HEK293 (cell line): ENCODE results near the gene RPL22.

Source experiments
- BCL11B ChIP-seq: fragments of 450-650 bp; formaldehyde crosslinking; IDR thresholded peaks from 2 replicates; pipeline ENCODE4 v1.5.1; 2016; ENCODE audit warnings: low read depth, missing biosample characterization, missing genetic modification characterization
- BCL6B ChIP-seq: fragments of 450-650 bp; formaldehyde crosslinking; IDR thresholded peaks from 2 replicates; pipeline ENCODE4 v1.5.1; 2017; ENCODE audit warnings: missing biosample characterization, missing genetic modification characterization
- ELK4 ChIP-seq: IDR thresholded peaks from 2 replicates; pipeline ENCODE4 v1.6.1; 2011; ENCODE audit warnings: mild to moderate bottlenecking, low read depth, low read length, borderline replicate concordance
- FEZF1 ChIP-seq: fragments of 450-650 bp; formaldehyde crosslinking; IDR thresholded peaks from 2 replicates; pipeline ENCODE4 v1.5.1; 2016; ENCODE audit warnings: missing biosample characterization, missing genetic modification characterization
- GFI1B ChIP-seq: fragments of 450-650 bp; formaldehyde crosslinking; IDR thresholded peaks from 2 replicates; pipeline ENCODE4 v1.5.1; 2016; ENCODE audit warnings: missing biosample characterization, missing genetic modification characterization
- GLI4 ChIP-seq: fragments of 450-650 bp; formaldehyde crosslinking; IDR thresholded peaks from 2 replicates; pipeline ENCODE4 v1.5.1; 2016; ENCODE audit warnings: missing biosample characterization, missing genetic modification characterization
- KLF10 ChIP-seq: fragments of 450-650 bp; IDR thresholded peaks from 2 replicates; pipeline ENCODE4 v1.5.1; 2018; ENCODE audit warnings: missing biosample characterization, mild to moderate bottlenecking, missing genetic modification characterization
- KLF17 ChIP-seq: fragments of 450-650 bp; formaldehyde crosslinking; IDR thresholded peaks from 2 replicates; pipeline ENCODE4 v1.5.1; 2016; ENCODE audit warnings: missing biosample characterization, missing genetic modification characterization
- KLF9 ChIP-seq: fragments of 450-650 bp; formaldehyde crosslinking; IDR thresholded peaks from 2 replicates; pipeline ENCODE4 v1.5.1; 2016; ENCODE audit warnings: missing biosample characterization, missing genetic modification characterization, low read depth
- RBAK ChIP-seq: fragments of 450-650 bp; formaldehyde crosslinking; IDR thresholded peaks from 2 replicates; pipeline ENCODE4 v1.5.1; 2016; ENCODE audit warnings: missing biosample characterization, missing genetic modification characterization
- SALL2 ChIP-seq: fragments of 450-650 bp; formaldehyde crosslinking; IDR thresholded peaks from 2 replicates; pipeline ENCODE4 v1.5.0; 2017; ENCODE audit warnings: missing biosample characterization, mild to moderate bottlenecking, missing genetic modification characterization, borderline replicate concordance
- TSHZ1 ChIP-seq: fragments of 450-650 bp; formaldehyde crosslinking; IDR thresholded peaks from 2 replicates; pipeline ENCODE4 v1.5.1; 2016; ENCODE audit warnings: missing biosample characterization, missing genetic modification characterization, borderline replicate concordance
- ZBTB11 ChIP-seq: fragments of 450-650 bp; formaldehyde crosslinking; conservative IDR thresholded peaks from 2 replicates; pipeline ENCODE4 v1.5.1; 2016; ENCODE audit warnings: low read depth, missing biosample characterization, missing genetic modification characterization
- ZBTB44 ChIP-seq: fragments of 450-650 bp; IDR thresholded peaks from 2 replicates; pipeline ENCODE4 v1.5.1; 2018; ENCODE audit warnings: missing biosample characterization, mild to moderate bottlenecking, missing genetic modification characterization
- ZNF175 ChIP-seq: fragments of 450-650 bp; formaldehyde crosslinking; IDR thresholded peaks from 2 replicates; pipeline ENCODE4 v1.5.1; 2016; ENCODE audit warnings: missing biosample characterization, missing genetic modification characterization
- ZNF18 ChIP-seq: fragments of 450-650 bp; formaldehyde crosslinking; IDR thresholded peaks from 2 replicates; pipeline ENCODE4 v1.5.1; 2016; ENCODE audit warnings: missing biosample characterization, missing genetic modification characterization
- ZNF214 ChIP-seq: fragments of 450-650 bp; formaldehyde crosslinking; IDR thresholded peaks from 2 replicates; pipeline ENCODE4 v1.5.1; 2017; ENCODE audit warnings: missing biosample characterization, mild to moderate bottlenecking, missing genetic modification characterization, borderline replicate concordance
- ZNF335 ChIP-seq: fragments of 450-650 bp; formaldehyde crosslinking; conservative IDR thresholded peaks from 2 replicates; pipeline ENCODE4 v1.5.1; 2016; ENCODE audit warnings: missing biosample characterization, missing genetic modification characterization
- ZNF488 ChIP-seq: fragments of 450-650 bp; formaldehyde crosslinking; IDR thresholded peaks from 2 replicates; pipeline ENCODE4 v1.5.1; 2016; ENCODE audit warnings: missing biosample characterization, missing genetic modification characterization
- ZNF530 ChIP-seq: fragments of 450-650 bp; formaldehyde crosslinking; IDR thresholded peaks from 2 replicates; pipeline ENCODE4 v1.5.1; 2016; ENCODE audit warnings: low read depth, missing biosample characterization, missing genetic modification characterization
- ZNF596 ChIP-seq: fragments of 450-650 bp; IDR thresholded peaks from 2 replicates; pipeline ENCODE4 v1.5.0; 2018; ENCODE audit warnings: missing biosample characterization, mild to moderate bottlenecking, missing genetic modification characterization, moderate library complexity
- ZNF610 ChIP-seq: fragments of 450-650 bp; formaldehyde crosslinking; IDR thresholded peaks from 2 replicates; pipeline ENCODE4 v1.5.1; 2016; ENCODE audit warnings: missing biosample characterization, missing genetic modification characterization, borderline replicate concordance
- ZNF623 ChIP-seq: fragments of 450-650 bp; formaldehyde crosslinking; IDR thresholded peaks from 2 replicates; pipeline ENCODE4 v1.5.1; 2016; ENCODE audit warnings: missing biosample characterization, missing genetic modification characterization

Gene RPL22

GRCh38 chr1:6246497-6247467 is 47.4 kb upstream of the RPL22 start (continued):
- TF ChIP-seq TSHZ1 (tag by site-specific recombination) (no peak), BCL11B (0 out of 2 replicates have a peak, but pooled peaks have one; percentile 55), ZNF18 (tag by site-specific recombination) (0 out of 2 replicates have a peak, but pooled peaks have one; percentile 15), KLF10 (tag by site-specific recombination) (no peak; the same call in 1 of the 2 replicates), ZNF610 (tag by site-specific recombination) (no peak), GLI4 (tag by site-specific recombination) (no peak), KLF9 (tag by site-specific recombination) (peak; percentile 40; the same call in 1 of the 2 replicates), ZNF214 (tag by site-specific recombination) (no peak), SALL2 (tag by site-specific recombination) (no peak), KLF17 (tag by site-specific recombination) (peak; percentile 80), FEZF1 (no peak), BCL6B (tag by site-specific recombination) (no peak), ZBTB11 (no peak), ZNF335 (tag by site-specific recombination) (no peak), GFI1B (tag by site-specific recombination) (no peak), ZNF175 (tag by site-specific recombination) (no peak), ZNF623 (tag by site-specific recombination) (no peak), RBAK (no peak), ZNF596 (tag by site-specific recombination) (no peak), ZNF530 (tag by site-specific recombination) (no peak), ELK4 (no peak), ZBTB44 (no peak), ZNF488 (tag by site-specific recombination) (no peak)
